HG02840 (cell line): ENCODE results near the gene TNFRSF1A.
"Not testable (repeated sequence)": the region's sequence is repeated elsewhere in the genome, so short reads cannot be mapped to it uniquely, and the experiment has no call there.

ENCODE experiments used
- ATAC-seq: cut with Tn5 transposase; IDR thresholded peaks from one replicate; pipeline ENCODE4 v1.9.1; 2021; ENCODE audit warnings: mild to moderate bottlenecking, moderate library complexity, moderate number of reproducible peaks; ENCODE audit not compliant: unreplicated experiment, low FRiP score

TNFRSF1A gene

GRCh38 chr12:6360080-6360571 lies 18.2 kb upstream of the TNFRSF1A start:
- ATAC-seq, result no peak

- ATAC-seq, result no peak
Measured at GRCh38 chr12:6358881-6359280, 17.0 kb upstream of the TNFRSF1A start.

- ATAC-seq, result no peak
Measured at GRCh38 chr12:6356374-6356820, 14.5 kb upstream of the TNFRSF1A start.

DNA sequence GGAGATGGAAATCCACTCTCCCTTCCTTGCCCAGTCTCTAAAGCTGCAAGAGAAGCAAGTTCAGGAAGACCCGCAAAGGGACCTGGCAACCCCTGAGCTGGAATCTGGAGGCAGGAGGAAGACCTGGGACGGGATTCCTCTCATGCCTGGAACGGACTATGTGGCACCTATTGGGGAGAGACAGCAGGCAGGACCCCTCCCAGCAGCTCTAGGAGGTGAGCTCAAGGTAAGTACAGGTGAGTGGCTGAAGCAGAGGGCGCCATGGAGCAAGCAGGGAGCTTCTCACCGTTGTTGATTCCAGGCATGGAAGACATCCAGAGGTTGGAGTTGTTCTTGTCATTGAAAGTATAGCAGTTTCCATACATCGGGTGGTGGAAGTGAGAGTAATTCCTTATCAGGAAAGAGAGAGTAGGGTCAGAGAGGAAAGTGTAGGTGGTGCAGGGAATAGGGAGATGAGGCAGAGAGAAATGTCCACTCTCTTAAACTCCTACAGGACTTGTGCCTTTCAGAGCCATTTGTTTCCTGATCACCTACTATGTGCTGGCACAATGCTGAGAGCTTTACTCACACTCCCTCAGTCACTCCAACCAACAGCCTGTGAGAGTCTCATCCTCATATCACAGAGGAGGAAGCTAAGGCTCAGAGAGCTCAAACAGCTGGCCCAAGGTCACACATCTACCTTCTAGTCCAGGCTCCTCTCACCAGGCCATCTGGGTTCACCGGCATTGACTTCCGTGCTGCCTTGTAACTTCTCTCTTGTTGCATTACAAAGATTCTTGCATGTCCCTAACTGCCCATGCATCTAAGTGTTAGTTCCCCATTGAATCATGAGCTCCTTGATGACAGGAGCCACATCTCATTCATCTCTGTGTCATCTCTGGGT lies 13.9 kb upstream of the TNFRSF1A start:
- ATAC-seq, result no peak

- no peak for ATAC-seq
Measured at GRCh38 chr12:6354495-6355393, 12.9 kb upstream of the TNFRSF1A start.

DNA sequence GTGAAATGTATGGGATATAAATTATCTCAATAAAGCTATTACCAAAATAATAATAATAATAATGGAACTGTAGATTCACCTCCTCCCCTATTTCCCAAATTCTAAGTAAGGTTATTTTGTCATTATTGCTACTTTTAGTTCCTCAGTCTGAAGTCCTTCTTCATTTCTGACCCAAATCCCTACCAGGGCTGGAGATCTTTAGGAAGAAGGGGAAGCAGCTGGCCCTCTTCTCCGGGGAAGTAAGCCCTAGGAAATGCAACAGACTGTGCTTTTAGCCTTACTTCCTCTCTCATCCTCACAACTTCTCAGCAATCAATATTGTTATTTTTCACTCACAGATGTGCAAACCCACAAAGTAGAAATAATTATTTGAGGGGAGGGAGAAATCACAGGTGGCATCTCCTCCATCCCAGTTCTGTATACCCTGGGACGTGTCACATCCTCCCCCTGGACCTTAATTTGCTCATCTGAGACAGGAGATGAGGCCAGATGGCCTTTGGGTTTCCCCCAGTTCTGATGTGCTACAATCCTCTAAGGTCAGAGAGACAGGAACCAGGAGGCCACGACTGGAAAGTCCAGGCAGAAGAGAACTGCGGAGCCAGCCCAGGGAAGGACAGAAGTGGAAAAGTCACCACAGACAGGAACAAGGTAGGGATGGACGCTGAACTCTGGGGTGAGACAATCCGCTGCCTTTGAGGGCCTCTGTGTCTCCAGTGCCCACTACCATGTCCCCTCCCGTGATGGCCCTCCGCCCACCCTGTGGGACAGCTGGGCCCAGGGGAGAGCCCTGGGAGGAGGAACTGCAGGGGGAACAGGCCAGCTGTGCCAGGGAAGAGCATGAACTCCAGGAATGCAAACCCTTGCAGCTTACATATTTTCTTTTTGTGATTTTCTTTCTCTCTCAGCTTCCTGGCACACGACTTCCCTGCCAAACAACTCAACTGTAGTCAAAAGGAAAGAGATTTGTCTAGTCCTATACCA lies 10.6 kb upstream of the TNFRSF1A start:
- ATAC-seq, result no peak

- no peak for ATAC-seq
Measured at GRCh38 chr12:6351622-6352021, 9.7 kb upstream of the TNFRSF1A start.

GRCh38 chr12:6347367-6348338 lies 5.8 kb upstream of the TNFRSF1A start:
- no peak for ATAC-seq

GRCh38 chr12:6346942-6347341 lies 5.1 kb upstream of the TNFRSF1A start:
- no peak for ATAC-seq

- no peak for ATAC-seq
Measured at GRCh38 chr12:6346235-6346832, 4.5 kb upstream of the TNFRSF1A start.

GRCh38 chr12:6345319-6346091 lies 3.6 kb upstream of the TNFRSF1A start:
- no peak for ATAC-seq

DNA sequence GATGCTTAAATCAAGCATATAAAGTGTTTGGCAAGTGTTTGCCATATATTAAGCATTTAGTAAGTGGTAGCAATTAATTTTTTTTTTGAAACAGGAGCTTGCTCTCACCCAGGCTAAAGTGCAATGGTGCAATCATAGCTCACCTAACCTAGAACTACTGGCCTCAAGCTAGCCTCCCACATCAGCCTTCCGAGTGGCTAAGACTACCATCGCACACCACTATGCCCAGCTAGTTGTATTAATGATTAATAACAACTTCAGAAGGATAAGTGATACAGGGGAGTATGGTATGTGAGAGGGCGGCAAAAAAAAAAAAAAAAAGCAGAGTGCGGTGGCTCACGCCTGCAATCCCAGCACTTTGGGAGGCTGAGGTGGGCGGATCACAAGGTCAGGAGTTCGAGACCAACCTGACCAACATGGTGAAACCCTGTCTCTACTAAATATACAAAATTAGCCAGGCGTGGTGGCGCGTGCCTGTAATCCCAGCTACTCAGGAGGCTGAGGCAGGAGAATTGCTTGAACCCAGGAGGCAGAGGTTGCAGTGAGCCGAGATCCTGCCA lies 2.3 kb upstream of the TNFRSF1A start:
- ATAC-seq, result not testable (repeated sequence)

GRCh38 chr12:6343518-6343917 lies 1.6 kb upstream of the TNFRSF1A start:
- no peak for ATAC-seq

GRCh38 chr12:6342140-6342889 lies 439 bp upstream of the TNFRSF1A start:
- ATAC-seq, result no peak

DNA sequence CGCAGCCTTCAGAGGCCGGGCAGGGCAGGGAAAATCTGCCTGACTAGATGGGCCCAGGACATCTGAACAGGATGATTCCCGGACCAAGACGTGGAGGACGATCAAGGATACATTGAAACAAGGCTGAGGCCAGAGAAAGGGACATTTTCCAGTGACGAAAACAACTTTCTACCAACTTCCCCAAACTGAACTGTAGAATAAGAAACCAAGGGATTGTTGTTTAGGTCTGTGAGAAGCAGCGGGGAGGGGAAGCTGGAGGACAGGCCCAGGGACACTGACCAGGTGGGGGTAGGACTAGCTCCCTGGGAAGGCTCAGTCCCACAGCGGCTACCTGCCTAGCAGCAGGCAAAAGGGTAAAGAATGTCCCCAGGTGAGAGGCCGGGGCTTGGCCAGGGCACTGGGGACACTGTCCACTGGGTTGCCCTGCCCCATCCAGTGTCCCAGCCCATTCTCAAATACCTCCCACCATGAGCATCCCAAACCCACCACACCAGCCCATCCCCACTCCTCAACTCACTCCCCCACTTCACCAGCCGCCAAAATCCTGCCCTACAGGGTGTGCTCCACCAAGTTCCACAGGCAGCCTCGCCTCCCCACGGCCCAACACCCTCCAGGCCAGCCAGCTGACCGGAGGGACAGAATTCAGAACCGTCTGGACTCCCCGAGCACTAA lies 995 bp downstream of the TNFRSF1A start:
- no peak for ATAC-seq

DNA sequence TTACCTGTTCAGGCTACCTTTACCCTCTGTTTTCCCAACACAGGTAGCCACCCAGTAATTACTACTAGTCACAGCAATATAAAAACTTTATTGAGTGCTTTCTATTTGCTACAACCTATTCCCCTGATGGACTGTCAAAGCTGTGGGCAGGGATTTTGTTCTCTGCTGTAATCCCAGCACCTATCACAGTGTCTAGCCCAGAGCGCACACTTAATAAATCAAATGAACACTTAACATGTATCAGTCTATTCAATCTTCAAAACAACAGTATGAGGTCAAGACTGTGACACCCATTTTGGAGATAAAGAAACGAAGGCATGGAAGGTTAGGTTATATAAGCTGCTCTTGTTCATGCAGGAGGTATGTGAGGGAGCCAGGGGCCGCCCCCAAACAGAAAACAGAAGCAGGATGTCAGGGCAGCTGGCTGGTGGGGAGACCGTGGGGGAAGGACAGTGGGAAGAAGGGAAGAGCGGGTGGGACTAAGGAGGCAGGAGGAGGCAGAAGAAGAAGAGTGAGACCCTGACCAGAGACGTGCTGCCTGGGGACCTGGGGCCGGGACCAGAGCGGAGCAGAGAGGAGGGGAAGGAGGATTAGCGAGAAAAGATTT lies 1.7 kb downstream of the TNFRSF1A start:
- ATAC-seq, result no peak
